Stimulated activated CD8-positive, alpha-beta memory T cell treated with anti-CD3 and anti-CD28 coated beads, Interleukin-7, amount 100 ng/mL, for 4 hours (primary cell): ENCODE data around the gene CD9.
A peak's percentile ranks its signal among the peaks of the same experiment; 100 is the strongest.
"Not testable (repeated sequence)": the region's sequence is repeated elsewhere in the genome, so short reads cannot be mapped to it uniquely, and the experiment has no call there.

ENCODE experiments used
- DNase-seq, 2 donors: peaks; one replicate each; pipeline ENCODE4 v3.0.0-alpha.2; 2020; ENCODE audit warnings: low read depth in 2 of 2

Gene CD9

DNA sequence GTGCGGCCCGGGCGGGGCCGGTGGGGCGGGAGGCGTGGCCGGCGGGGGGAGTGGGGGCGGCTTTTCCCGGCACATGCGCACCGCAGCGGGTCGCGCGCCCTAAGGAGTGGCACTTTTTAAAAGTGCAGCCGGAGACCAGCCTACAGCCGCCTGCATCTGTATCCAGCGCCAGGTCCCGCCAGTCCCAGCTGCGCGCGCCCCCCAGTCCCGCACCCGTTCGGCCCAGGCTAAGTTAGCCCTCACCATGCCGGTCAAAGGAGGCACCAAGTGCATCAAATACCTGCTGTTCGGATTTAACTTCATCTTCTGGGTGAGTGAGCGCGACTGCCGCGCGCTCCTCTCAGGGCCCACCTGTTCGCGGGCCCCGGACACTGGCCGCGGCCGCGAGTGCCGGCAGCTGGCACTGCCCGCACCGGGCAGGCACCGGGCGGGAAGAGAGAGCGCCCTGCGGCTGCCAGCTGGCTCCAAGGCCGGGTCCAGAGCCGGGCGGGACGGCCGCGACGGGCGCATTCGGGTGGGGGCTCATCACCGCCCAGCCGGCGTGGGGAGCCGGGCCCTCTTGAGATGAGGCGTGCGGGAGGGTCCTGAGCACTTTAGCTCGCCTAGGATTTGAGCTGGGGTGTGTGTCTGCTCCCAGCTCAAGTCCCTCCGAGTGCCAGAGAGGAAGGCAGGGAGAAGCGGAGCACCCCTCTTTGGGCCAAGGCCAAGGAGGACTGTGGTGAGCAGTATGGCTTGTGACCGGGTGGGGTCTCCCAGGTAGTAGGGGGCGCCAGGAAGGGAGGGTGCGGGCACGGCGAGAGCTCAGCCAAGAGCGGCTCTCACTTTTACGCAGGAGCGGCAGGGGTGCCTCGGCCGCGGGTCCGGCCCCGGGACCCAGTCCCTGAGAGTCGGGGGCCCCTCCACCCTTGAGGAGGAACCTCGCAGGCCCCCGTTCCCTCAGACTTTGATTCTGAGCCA is at the start of gene CD9:
Gene CD9, plus strand, starts transcription at position 145 of the 957 bp plus-strand sequence. Its CDS starts 100 bp downstream, at position 245.
- DNase-seq, result peak in 1 of 2 donors; percentile 34

DNA sequence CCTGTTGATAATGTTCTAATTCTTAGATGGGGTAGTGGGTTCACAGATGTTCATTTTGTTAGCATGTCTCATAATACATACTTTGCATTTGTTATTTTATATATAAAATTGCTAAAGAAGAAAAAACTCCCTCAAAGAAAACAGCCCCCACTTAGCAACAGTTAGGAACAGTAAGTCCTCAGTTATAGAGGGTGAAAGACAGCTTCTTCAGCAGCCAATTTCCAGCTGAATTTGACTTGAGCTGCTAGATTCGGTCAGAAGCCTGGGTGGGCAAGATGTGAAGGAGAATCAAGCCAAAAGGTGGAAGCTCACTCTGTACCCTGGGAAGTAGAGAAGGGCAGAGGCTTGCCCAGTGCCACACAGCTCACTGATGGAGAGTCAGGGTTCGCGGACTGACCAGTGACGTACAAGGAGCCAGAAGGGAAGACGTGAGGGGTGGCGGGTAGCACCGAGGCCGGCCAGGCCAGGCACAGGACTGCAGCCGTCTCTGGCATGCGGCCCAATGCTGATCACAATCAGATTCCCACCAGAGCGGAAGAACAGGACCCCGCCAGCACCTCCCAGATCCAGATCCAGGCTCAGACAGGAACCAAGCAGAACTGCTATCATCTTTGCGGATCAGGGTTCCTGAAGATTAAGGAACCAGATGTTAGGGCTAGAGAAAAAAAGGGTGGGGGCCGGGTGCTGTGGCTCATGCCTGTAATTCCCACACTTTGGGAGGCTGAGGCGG is 45.3 kb upstream of the CD9 start:
- DNase-seq, result no peak

DNA sequence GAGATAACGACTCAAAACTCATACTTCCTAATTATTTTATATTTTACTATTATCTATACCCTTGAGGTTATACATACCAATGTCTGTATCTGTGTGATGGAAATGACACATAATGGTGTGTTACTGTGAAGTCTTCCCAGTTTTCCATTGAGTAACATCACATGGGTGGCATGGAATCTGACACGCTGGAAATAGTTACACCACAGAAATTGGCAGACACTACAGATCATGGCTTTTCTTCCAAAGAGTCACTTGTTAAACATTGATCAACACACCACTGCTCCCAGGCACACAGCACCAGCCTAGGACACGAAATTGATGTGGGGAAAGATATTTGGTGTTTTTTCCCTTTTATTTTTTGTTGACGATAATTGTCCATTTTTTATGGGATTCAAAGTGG is 42.7 kb upstream of the CD9 start:
- DNase-seq, result no peak

DNA sequence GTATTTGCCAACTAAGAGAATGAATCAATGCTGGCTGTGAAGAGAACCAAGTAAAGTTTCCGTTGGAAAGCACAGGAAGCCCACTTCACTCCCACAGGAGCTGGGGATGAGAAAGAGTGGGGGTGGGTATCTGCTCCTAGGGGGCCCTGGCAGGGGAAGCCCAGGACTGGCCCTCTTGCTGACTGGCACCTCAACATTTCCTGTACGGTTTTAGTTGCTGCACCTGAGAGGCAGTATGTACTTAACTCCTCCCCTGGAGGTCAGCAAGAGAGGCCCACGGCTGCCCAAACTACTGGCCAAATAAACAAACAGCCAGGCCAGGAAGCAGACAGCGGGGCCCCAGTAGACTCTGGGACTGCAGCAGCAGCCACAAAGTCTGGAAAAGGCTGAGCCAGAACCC is 41.9 kb upstream of the CD9 start:
- no peak for DNase-seq

GRCh38 chr12:6158749-6159148 is 41.5 kb upstream of the CD9 start:
- no peak for DNase-seq

- not testable (repeated sequence) for DNase-seq
These were observed 40.8 kb upstream of the CD9 start for GRCh38 chr12:6159166-6160011.

- DNase-seq, result not testable (repeated sequence)
These were observed 40.1 kb upstream of the CD9 start for GRCh38 chr12:6160049-6160649.

DNA sequence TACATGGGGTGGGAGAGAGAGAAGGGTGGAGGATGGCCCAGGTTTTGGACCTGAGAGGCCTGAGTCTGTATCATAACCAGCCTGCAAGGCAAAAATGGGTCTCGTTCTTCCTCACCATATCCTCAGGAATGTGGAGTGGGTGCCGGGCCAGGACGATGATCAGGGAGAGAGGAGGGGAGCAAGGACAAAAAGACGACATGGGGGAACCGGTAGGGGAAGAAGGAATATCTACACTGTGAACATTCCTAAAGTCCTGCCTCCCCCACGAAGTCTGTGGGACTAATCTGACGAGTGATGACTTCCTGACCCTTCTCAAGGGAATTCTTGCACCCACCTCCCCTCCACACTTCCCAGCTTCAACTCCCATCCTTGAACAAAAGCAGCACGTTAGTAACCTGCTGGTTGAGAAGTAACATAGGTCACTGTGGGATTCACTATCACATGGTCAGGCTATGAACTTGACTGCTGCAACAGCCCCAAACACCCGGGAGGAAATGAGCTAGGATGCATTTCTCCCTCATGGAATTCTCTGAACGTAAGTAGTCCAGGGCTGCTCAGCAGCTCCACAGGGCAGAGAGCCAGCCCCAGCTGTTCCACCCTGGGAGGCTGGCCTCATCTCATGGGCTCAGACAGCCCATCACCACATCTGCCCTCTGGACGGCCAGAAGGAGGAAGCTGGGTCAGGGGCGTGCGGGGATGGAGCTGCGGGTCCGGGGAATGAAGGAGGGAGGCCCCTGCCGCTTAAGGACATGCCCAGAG is 38.9 kb upstream of the CD9 start:
- DNase-seq, result no peak

DNA sequence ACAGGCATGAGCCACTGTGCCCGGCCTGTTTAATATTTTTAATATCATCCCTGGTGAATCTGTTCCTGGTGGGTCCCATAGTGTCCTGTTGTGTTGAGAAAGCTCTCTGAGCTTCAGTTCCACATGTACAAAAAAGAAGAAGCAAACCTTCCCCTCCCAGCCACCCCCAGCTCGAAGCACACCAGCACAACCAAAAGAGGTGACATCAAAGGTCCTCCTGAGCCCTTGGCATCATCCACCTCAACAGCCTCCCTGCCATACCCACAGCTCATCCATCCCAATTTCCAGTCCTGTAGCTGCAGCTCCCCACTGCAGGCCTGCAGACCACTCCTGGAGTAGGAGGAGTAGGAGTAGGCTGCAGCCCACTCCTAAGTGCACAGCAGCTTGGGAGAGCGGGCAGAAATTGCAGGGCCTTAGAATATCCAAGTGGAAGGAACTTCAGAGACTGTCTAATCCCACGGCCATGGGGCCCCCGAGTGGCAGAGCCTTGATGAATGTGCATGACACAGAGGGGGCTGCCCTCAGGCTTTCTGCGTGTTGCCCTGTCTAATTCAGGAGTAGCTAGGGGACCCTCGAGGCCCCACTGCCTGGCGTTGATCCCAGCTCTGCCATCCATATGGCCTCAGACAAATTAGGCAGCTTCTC is 36.7 kb upstream of the CD9 start:
- DNase-seq, result no peak

DNA sequence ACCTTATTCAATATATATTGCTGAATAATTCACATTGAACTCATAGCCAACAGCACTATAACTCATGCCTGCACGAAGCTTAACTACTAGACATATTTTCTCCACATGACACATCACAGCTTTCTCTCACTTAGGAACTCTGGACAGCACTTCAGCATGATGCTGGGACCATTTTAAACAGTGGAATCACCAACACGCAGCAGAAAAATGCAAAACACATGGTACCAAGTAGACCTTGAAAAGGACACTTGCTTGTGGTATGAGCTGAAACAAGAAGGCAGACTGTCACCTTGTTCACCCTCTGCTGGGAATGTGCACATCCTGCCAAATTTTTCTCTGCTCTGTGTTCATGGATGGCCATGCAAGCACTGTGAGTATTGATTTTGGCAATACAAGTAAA is 34.8 kb upstream of the CD9 start:
- no peak for DNase-seq

DNA sequence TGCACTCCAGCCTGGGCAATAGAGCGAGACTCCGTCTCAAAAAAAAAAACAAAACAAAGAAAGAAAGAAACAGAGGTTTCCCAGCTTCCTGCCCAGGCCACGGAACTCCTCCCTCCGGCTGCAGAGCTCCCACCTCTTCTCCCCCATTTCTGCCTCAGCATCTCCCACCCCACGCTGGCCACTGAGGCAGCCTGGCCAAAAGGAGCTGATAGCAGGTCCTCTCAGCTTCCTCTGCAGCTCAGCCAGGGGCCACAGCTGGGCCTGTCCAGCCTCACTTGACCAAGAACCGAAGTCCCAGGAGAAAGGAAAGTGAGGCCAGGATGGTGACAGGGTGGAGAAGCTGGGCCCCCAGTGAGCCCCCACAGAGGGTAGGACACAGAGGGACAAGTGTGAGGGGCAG is 33.4 kb upstream of the CD9 start:
- DNase-seq, result no peak

GRCh38 chr12:6167327-6168280 is 32.6 kb upstream of the CD9 start:
- peak; percentile 61 to 65 for DNase-seq

DNA sequence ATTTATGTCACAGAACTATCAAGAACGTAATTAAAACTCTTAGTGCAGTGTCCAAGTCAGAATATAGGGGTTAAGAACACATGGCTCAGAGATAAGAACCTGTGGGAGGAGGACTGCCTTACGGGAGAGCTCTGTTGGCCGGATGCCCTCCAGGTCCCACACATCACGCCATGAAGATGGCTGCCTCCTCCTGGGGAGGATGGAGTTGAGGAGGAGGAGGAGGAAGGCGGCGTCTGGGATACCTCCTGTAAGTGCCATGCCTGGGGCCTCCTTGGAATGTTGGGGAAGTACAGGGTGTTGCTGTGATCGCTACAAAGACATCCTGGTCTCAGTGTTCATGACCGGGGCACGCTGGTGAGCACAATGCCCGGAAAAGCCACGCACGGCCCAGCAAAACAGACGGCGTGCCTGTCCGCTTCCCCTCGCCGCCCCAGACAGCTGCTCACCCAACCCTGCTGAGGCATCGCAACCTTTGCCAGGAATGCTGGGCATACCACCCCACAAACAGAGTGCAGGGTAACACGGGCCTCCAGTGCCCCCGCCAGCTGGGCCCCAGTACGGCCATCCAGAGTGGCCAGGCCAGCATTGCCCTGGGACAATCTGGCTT is 28.7 kb upstream of the CD9 start:
- DNase-seq, result no peak

DNA sequence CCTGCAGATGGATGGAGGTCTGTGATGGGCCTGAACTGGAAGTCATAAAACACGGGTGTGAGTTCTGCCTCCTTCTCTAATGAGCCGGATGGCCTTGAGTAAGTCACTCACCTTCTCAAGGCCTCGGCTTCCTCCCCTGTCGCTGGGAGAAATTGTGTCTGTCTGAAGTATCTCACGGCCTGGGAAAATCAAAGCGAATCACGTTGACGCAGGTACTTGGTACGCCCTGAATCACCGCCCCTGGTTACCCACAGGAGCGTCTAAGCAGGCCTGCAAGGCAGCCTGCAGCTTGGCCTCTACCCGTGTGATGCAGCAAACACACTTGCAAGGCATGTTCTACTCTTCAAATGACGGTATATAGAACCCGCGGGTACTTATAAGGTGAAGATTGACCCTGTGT is 28.1 kb upstream of the CD9 start:
- DNase-seq, result no peak

DNA sequence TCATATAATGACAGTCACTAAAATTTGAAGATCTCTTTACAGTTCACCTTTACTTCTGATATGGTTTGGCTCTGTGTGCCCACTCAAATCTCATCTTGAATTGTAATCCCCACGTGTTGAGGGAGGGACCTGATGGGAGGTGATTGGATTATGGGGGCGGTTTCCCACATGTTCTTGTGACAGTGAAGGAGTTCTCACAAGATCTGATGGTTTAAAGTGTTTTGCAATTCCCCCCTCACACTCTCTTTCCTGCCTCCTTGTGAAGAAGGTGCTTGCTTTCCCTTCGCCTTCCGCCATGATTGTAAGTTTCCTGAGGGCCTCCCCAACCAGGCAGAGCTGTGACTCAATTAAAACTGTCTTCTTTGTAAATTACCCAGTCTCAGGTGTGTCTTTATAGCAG is 27.3 kb upstream of the CD9 start:
- no peak for DNase-seq

GRCh38 chr12:6177642-6178358 is 22.4 kb upstream of the CD9 start:
- DNase-seq, result no peak

DNA sequence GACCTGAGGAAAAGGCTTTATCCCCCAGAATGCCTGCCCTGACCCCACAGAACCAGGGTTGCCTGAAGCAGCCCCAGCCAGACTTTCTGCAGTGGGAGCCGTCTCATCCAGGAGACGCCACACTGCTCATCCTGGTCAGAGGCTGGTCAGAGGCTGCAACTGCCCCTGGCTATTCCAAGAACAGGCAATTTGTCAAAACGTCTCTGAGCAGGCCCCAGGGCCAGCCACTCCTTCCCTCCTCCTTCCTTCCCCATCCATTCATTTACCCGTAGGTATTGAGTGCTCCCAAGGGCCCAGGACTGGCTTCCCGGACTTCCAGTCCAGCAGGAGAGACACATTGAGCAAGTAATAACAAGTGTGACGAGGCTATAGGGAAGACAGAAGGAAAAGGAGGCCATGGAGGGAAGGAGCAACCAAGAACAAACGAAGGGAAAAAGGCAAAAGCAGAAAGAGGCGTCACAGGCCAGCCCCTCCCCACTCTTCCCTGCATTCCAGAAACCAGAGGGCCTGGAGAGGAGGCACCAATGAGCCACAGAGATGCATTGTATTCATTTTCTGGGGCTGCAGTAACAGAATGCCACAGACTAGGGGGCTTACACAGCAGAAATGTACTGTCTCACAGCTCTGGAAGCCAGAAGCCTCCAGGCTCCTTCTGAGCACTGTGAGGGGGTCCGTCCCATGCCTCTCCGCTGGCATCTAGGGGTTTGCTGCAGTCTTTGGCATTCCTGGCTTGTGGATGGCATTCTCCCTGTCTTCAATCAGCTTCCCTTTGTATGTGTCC is 21.0 kb upstream of the CD9 start:
- DNase-seq, result no peak
